Stimulated activated naive CD4-positive, alpha-beta T cell (primary cell): ENCODE results near the gene NOP9.
"Not testable (repeated sequence)": the region's sequence is repeated elsewhere in the genome, so short reads cannot be mapped to it uniquely, and the experiment has no call there.

ENCODE experiments used
- DNase-seq, 6 experiments: peaks; one replicate each; lab custom pipeline; 2025; lab: John Stamatoyannopoulos, UW

NOP9 gene

GRCh38 chr14:24351517-24351916 lies 51.9 kb downstream of the NOP9 start:
- DNase-seq: no peak

GRCh38 chr14:24353559-24354481 lies 54.2 kb downstream of the NOP9 start:
- no peak for DNase-seq

GRCh38 chr14:24354482-24354825 lies 54.8 kb downstream of the NOP9 start:
- not testable (repeated sequence) for DNase-seq

DNA sequence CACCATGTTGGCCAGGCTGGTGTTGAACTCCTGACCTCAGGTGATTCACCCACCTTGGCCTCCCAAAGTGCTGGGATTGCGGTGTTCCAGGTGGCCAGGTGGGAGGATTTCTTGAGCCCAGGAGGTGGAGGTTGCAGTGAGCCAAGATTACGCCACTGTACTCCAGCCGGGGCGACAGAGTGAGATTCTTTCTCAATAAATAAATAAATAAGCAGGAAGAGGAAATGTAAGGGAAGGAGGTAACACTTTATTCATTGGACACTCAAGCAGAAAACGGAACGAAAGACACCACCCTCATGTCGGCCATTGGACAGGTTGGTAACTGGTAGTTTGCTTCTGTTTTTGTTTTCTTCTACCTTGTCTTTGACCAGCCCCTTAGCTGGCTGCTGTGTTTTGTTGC lies 55.4 kb downstream of the NOP9 start:
- no peak for DNase-seq

- DNase-seq: no peak
These were observed 56.6 kb downstream of the NOP9 start for GRCh38 chr14:24356208-24356607.
